Thoracic aorta (tissue), 2 donors: ENCODE results near the gene SFMBT2. TPM values are rescaled to one million over a fixed set of nuclear protein-coding genes. Genes with fewer than 3 reads are reported as not detected.

Experiments
- ATAC-seq: fragments of 150-250 bp; one replicate; pipeline ENCODE4 v1.8.0; 2017; ENCODE audit warnings: low read depth; ENCODE audit not compliant: insufficient number of reproducible peaks, low FRiP score
- DNase-seq: peaks from one replicate; pipeline ENCODE4 v3.0.0-alpha.2; 2020; ENCODE audit warnings: low spot score
- H3K27ac ChIP-seq, 2 donors: fragments of 200-600 bp; sonication (generic); 1 replicate in 1 of 2; 2 replicates in 1 of 2; pipeline ENCODE4 v1.5.1; 2016; ENCODE audit warnings: mild to moderate bottlenecking in 2 of 2, moderate library complexity in 2 of 2
- H3K27me3 ChIP-seq: fragments of 200-600 bp; sonication (generic); replicated peaks from 2 replicates; pipeline ENCODE4 v1.6.0; 2016; ENCODE audit warnings: mild to moderate bottlenecking; ENCODE audit not compliant: insufficient read depth
- H3K36me3 ChIP-seq: fragments of 200-600 bp; sonication (generic); one replicate; pipeline ENCODE4 v1.5.1; 2016
- H3K4me1 ChIP-seq, 2 donors: fragments of 200-600 bp; sonication (generic); 1 replicate in 1 of 2; 2 replicates in 1 of 2; pipeline versions ENCODE4 v1.5.1 to v1.6.0; 2016; ENCODE audit warnings: low read depth in 2 of 2, mild to moderate bottlenecking in 1 of 2; ENCODE audit not compliant: control insufficient read depth in 1 of 2
- H3K4me3 ChIP-seq: fragments of 200-600 bp; sonication (generic); 2 replicates; pipeline ENCODE4 v1.5.1; 2016; ENCODE audit warnings: mild to moderate bottlenecking
- H3K9me3 ChIP-seq: fragments of 200-600 bp; sonication (generic); 2 replicates; pipeline ENCODE4 v1.5.1; 2016
- total RNA-seq, 2 donors: library from RNA; depleted of rRNA; stranded (reverse); fragments of >200 nt; gene quantifications; one replicate each; pipeline versions ENCODE4 v1.1.0 to v1.2.3, GENCODE V29; 2016
- TF ChIP-seq, protein P1 (sequence below): fragments of 200-600 bp; sonication (generic); IDR thresholded peaks from one replicate; pipeline ENCODE4 v1.5.1; 2019; ENCODE audit warnings: antibody characterized with exemption

The SFMBT2 gene
- total RNA-seq, 2 donors from 2014 or later: 8.5 to 9.0 TPM

DNA sequence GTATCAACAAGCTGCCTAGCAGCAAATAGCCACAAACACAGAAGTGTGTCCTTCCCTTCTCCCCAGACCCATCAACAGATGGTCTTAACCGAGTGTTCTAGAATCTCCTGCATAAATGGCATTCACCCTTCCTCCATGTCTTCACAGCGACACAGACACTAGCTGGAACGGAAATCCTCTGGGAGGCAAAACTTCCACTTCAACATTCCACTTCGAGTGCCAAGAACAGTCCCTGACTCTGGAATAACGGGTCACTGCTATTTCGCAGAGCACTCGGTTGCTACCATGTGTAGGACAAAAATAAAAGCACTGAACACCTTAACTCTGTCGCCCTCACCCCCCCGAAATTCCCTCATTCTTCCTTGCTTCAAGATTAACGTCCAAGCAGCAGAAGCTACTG, 65.1 kb downstream of the SFMBT2 start:
- Histone ChIP-seq H3K9me3 (no peaks in the 10 kb centered on the region), H3K4me1 (no peaks in the 10 kb centered on the region), H3K27me3 (no peaks in the 10 kb centered on the region), H3K27ac (no peak overlapping the region), H3K36me3 (no peaks in the 10 kb centered on the region), H3K4me3 (no peak overlapping the region)
- TF ChIP-seq, protein P1, sequence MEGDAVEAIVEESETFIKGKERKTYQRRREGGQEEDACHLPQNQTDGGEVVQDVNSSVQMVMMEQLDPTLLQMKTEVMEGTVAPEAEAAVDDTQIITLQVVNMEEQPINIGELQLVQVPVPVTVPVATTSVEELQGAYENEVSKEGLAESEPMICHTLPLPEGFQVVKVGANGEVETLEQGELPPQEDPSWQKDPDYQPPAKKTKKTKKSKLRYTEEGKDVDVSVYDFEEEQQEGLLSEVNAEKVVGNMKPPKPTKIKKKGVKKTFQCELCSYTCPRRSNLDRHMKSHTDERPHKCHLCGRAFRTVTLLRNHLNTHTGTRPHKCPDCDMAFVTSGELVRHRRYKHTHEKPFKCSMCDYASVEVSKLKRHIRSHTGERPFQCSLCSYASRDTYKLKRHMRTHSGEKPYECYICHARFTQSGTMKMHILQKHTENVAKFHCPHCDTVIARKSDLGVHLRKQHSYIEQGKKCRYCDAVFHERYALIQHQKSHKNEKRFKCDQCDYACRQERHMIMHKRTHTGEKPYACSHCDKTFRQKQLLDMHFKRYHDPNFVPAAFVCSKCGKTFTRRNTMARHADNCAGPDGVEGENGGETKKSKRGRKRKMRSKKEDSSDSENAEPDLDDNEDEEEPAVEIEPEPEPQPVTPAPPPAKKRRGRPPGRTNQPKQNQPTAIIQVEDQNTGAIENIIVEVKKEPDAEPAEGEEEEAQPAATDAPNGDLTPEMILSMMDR: no peak
- no peak for DNase-seq
- no peak for ATAC-seq

DNA sequence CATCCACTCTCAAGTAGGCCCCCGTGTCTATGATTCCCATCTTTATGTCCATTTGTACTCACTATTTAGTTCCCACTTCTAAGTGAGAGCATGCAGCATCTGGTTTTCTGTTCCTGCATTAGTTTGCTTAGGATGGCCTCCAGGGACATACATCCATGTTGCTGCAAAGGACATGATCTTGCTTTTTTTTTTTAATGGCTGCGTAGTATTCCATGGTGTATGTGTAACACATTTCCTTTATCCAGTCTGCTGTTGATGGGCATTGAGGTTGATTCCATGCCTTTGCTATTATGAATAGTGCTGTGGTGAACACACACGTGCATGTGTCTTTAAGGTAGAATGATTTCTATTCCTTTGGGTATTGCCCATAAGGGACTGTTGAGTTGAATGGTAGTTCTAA, 67.8 kb downstream of the SFMBT2 start:
- ATAC-seq (no peak), DNase-seq (no peak)
- no peak overlapping the region for H3K4me3 ChIP-seq
- no peaks in the 10 kb centered on the region for H3K4me1 ChIP-seq
- H3K9me3 ChIP-seq: no peaks in the 10 kb centered on the region
- TF ChIP-seq, protein P1: no peak
- no peaks in the 10 kb centered on the region for H3K36me3 ChIP-seq
- H3K27ac ChIP-seq: no peak overlapping the region
- H3K27me3 ChIP-seq: no peaks in the 10 kb centered on the region

DNA sequence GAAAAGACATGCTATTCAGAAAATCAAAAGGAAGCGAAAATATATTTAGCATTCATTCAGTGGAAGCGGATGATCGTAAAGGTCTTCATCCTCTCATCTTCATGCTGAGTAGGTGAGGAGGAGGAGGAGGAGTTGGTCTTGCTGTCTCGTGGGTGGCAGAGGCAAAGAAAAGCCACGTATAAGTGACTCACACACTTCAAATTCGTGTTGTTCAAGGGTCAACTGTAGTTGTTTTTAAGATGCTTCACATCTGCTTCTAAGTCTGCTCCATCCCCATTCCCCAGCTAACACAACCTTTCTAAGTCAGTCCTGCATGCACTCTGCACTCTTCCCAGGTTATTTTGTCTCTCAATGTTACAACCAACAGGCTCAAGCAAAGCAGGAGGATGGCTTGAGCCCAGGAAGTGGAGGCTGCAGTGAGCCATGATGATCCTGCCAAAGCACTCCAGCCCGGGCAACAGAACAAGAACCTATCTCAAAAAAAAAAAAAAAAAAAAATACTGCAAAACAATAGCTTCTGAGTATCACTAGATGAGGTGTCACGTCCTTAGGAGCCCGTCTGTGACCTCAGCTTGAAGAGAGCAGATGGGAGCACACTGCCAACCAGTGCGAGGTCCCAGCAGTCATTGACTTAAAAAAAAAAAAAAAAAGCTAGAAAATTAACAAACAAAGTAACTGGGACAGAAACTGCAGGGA, 70.5 kb downstream of the SFMBT2 start:
- Histone ChIP-seq H3K27ac (no peak overlapping the region), H3K9me3 (no peaks in the 10 kb centered on the region), H3K4me3 (no peak overlapping the region), H3K4me1 (no peaks in the 10 kb centered on the region), H3K27me3 (no peaks in the 10 kb centered on the region), H3K36me3 (no peaks in the 10 kb centered on the region)
- DNase-seq (no peak), ATAC-seq (no peak)
- TF ChIP-seq, protein P1: no peak

DNA sequence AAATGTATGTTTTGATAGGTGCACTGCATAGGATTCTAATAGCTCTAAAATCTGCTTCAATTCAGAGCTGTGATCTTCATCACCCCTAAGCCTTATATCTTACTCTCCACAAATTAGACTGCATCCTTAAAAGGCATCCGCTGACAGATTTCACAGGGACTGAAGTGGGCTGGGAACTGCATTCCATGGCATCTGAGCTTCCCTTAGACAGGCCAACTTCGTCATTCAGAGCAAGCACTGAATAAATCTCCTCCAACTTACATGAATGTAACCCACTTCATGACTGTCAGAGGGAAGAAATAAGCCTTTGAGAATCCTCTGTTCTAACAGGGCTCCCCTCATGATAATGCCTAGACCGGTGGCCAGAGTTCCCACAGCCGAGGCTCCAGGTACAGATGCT, 71.3 kb downstream of the SFMBT2 start:
- TF ChIP-seq, protein P1: no peak
- no peaks in the 10 kb centered on the region for H3K9me3 ChIP-seq
- H3K27ac ChIP-seq: no peak overlapping the region
- H3K4me3 ChIP-seq: no peak overlapping the region
- H3K4me1 ChIP-seq: no peaks in the 10 kb centered on the region
- H3K36me3 ChIP-seq: no peaks in the 10 kb centered on the region
- DNase-seq (no peak), ATAC-seq (no peak)
- H3K27me3 ChIP-seq: no peaks in the 10 kb centered on the region

DNA sequence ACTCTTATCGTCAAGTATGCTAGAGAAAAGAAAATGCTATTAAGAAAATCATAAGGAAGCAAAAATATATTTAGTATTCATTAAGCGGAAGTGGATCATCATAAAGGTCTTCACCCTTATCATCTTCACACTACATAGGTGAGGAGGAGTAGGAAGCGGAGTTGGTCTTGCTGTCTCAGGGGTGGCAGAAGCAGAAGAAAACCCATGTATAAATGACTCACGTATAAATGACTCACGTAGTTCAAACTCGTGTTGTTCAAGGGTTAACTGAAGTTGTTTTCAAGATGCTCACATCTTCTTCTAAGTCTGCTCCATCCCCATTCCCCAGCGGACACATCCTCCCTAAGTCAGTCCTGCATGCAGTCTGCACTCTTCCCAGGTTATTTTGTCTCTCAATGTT, 72.4 kb downstream of the SFMBT2 start:
- no peaks in the 10 kb centered on the region for H3K27me3 ChIP-seq
- no peaks in the 10 kb centered on the region for H3K9me3 ChIP-seq
- no peak overlapping the region for H3K27ac ChIP-seq
- no peaks in the 10 kb centered on the region for H3K4me1 ChIP-seq
- no peaks in the 10 kb centered on the region for H3K36me3 ChIP-seq
- TF ChIP-seq, protein P1: no peak
- no peak overlapping the region for H3K4me3 ChIP-seq
- no peak for DNase-seq
- ATAC-seq: no peak
